ENCODE results near the gene TCEANC.
"Not testable (repeated sequence)": the region's sequence is repeated elsewhere in the genome, so short reads cannot be mapped to it uniquely, and the experiment has no call there.

TCEANC gene, protein sequence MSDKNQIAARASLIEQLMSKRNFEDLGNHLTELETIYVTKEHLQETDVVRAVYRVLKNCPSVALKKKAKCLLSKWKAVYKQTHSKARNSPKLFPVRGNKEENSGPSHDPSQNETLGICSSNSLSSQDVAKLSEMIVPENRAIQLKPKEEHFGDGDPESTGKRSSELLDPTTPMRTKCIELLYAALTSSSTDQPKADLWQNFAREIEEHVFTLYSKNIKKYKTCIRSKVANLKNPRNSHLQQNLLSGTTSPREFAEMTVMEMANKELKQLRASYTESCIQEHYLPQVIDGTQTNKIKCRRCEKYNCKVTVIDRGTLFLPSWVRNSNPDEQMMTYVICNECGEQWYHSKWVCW

DNA sequence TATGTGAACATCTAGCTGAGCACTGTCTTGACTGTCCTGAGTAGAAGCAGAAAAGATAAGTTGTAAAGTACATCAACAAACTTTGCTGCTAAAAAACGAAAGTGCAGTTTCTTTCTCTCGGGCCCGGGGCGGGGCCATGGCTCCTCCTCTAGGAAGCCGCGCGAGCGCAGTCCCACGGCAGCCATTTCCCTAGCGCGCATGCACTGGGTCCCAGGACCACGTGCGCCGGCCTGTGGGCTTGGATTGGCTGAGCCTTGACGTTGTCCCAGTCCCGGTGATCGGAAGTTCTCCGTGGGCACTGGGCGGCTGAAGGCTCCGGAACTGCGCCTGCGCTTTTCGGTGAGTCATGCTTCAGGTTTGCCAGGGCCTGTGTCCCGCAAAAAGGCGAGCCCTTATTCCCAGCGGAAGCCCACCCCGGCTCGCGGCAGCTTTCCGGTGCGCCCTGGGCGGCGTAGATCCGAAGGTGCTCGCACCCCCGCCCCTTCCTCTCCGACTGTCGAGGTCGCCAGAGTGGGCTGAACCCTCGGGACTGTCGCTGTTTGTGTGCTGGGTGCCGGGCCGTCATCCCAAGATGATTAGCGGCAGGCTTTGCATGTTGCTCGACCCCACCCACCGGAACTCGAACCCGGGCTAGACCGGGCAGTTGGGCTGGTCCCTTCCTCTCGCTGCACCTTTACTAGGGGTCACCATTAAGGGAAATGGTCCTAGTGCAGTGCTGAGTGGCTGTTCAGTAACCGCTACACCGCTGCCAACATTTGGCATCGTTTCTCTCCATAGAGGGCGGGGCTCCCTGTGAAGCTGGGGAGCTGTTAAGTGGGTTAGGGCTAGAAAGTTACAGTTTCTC lies at the start of gene TCEANC:
Gene TCEANC, plus strand, starts transcription at position 292 of the 844 bp plus-strand sequence. CDS start 9,368 bp downstream, outside the sequence.
- peak; percentile 93 for DNase-seq

DNA sequence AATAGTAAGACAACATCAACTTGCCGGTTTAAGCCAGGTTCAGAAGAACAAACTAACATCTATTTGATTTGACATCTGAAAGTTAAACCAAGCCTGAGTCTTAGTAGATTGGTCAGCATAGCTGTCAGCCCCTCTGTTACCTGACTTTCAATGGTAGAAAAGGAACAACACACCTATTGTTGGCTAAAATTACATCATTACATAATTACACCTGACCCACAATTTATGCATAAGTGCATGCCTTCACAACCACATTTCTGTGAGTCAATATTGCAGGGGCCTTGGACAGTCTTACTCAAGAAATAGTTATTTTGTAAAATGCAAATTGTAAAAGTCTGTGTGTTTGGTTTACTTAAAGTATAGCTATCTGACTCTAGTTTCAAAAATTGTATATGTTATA lies 47.3 kb upstream of the TCEANC start:
- DNase-seq: no peak

DNA sequence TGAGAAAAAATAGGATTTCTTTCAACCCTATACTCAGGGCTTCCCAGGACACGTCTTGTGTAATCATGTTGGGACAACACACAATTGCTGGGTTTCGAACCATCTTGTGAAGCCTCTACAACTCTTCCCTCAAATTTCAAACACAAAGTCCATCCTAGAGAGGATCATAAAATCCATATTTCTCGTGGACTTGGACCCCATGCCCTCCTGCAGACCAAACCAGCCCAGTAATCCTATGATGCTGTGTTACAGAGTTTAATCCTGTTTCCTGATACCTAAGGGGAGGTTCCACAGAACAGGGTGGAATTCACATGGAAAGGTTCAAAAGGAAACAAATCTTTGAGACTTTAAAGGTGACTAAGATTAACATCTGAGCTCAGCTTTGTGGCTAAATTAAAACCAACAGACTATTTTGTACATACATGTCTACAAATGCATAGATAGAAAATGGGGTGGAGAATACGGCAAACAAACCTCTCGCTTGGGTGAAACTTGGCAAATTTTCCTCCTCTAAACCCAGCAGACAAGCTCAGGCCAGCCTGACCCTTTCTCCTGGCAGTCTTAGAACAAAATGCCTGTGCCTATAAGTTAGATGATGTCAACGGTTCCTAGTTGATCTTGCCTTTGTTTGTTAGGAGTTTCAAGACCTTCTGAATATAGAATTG lies 45.5 kb upstream of the TCEANC start:
- DNase-seq: no peak

DNA sequence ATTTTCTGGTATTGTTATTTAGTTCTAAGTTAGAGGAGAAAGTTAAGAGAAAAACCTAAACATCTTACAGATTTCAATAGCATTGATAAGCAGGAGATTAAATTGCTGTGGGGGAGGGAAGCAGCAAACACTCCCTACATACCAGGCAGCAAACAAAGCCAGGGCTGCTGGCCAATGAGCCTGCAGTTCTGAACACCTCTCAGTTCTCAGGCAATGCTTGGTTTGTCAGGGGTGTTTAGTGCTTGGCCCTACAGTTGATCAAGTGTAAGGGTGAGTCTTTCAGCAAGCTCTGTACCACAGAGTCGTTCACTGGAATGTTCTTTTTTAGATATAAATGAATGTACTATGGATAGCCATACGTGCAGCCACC lies 45.0 kb upstream of the TCEANC start:
- DNase-seq: no peak

DNA sequence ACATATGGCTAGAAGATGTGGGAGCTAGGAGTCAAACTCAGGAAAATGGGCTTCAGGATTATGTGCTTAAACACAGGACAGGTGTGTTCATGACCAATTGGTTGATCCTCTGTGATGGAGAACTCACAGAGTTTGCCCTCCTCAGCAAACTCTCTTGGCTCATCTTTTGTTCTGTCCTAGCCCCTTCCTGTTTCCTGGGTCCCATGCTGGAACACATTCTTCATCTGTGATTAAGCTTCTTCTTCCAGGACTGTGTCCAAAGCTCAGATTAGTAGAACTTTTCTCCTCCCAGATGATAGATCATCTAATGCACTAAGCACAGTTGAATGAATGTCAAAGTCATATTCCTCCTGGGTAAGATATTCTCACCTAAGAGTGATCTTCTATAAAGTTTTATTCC lies 38.8 kb upstream of the TCEANC start:
- DNase-seq: no peak

DNA sequence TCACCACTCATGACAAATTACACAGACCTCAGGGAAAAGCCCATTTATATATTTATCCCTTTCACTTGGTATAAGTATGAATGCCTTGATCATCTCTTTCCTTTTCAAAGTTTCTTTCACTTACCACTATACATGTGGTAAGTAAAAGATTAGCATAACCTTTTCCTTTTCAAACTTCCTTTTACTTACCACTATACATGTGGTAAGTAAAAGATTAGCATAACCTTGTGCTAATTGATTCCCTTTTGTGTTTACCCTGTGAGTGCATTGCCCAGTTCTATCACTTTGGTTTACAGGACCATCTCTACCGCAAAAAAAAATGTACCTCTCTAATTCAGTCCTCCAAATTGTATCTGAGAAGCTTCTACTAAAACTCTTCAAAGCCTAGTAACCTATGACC lies 32.7 kb upstream of the TCEANC start:
- no peak for DNase-seq

DNA sequence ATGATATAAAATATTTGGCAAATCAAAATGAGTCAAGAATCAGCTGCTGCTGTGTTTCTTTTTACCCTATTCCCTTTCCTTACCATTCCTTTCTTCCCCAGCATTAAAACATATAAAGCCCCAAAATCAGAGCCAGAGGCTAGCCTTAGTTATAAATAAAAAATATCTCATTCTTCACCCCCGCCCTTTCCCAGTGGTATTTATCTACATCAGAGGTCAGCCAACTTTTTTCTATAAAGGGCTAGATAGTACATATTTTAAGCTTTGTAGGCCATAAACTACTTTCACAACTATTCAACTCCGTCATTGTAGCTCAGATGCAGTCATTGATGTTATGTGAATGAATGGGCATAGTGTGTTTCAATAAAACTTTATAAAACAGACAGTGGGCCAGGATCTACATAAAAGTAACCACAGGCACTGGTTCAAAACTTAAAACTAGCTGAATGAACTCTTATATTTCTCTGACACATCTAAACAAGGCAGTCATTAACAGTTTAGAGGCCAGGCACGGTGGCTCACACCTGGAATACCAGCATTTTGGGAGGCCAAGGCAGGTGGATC lies 30.5 kb upstream of the TCEANC start:
- no peak for DNase-seq

DNA sequence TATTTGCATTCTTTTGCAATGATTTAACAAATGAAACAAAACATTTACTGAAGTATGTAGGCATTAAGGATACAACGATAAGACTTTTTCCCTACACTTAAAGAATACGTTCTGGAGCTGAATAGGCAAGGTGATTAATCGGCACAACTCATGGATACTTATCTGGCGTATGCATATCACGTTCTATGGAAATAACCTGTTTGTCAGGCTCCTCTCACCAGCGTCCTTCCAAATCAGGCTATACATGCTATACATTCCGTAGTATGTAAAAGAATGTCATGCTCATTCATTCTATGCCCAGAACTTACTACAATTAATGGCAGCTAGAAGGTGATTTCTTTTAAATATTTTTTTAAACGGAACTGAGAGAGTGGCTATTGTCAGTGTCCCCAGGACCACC lies 25.6 kb upstream of the TCEANC start:
- DNase-seq: no peak

DNA sequence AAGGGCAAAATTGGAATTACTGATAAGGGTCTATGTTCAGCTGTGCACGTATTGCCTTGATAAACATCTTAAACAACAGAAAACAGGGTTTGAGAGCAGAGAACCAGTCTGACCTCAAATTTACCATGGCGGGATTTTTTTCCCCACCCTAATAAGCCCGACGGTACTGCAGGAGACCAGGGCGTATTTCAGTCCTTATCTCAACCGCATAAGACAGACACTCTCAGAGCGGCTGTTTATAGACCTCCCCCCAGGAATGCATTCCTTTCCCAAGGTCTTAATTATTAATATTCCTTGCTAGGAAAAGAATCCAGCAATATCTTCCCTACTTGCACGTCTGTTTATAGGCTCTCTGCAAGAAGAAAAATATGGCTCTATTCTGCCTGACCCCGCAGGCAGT lies 15.7 kb upstream of the TCEANC start:
- DNase-seq: not testable (repeated sequence)

DNA sequence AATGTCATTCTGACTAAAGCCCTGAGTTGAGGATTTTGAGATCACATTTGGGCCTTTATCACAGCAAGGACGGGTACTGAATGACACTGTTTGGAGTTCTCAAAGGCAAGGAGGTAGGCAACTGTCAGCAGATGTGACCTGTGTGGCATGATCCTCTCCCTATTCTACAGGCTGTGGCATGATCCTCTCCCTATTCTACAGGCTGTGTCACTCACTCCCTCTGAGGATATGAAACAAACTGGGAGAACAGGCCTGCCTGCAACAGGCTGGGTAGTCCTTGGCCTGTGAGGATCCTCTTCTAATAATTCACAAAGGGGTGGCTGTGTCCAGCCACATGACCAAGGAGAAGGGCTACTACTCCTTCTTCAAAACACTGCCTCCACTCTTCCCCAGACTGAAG lies 14.9 kb upstream of the TCEANC start:
- no peak for DNase-seq

DNA sequence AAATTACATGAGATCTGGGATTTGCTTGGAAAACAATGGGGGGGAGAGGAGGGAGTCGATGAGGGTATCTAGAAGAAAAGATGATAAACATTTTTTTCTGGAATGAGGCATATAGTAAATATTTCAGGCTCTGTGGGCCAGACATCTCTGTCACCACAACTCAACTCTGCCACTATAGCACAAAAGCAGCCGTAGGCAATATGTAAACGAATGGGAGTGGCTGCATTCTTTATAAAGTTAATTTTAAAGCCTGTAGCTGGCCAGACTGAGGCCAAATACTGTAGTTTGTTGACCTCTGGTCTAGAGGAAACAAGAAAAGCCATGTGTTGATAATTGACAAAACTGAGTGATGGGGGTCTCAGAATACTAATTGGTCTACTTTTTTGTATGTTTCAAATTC lies 14.1 kb upstream of the TCEANC start:
- DNase-seq: no peak

DNA sequence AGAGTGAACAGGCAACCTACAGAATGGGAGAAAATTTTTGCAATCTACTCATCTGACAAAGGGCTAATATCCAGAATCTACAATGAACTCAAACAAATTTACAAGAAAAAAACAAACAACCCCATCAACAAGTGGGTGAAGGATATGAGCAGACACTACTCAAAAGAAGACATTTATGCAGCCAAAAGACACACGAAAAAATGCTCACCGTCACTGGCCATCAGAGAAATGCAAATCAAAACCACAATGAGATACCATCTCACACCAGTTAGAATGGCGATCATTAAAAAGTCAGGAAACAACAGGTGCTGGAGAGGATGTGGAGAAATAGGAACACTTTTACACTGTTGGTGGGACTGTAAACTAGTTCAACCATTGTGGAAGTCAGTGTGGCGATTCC lies 11.3 kb upstream of the TCEANC start:
- not testable (repeated sequence) for DNase-seq

DNA sequence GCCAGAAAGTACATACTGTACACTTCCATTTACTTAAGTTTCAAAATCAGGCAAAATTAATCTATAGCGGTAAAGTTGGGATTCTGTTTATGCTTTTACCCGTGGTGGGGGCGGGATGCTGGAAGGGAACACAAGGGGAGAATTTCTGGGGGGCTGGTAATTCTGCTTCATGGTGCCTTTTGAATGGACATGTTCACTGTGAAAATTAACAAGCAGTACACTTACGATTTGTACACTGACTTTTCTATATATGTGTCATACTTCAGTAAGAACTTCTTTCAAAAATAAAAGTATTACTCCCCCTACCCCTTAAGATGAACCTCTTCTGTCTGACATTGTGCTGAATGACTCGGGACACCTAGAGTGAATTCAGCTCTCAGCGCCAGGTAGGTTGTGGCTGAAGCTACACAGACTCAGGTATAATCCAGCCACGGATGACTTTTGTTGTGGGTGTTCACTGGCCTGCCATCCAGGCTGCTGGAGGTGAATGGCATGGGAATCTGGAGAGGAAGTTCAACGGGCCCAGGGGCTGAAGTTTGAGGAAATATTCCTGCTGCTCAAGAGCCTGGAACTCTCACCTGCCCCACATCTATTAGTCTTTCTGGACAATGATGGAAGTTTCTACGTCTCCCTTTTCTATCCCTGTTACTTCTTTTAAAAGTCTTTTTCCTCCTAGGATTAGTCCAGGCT lies 7.3 kb upstream of the TCEANC start:
- no peak for DNase-seq

DNA sequence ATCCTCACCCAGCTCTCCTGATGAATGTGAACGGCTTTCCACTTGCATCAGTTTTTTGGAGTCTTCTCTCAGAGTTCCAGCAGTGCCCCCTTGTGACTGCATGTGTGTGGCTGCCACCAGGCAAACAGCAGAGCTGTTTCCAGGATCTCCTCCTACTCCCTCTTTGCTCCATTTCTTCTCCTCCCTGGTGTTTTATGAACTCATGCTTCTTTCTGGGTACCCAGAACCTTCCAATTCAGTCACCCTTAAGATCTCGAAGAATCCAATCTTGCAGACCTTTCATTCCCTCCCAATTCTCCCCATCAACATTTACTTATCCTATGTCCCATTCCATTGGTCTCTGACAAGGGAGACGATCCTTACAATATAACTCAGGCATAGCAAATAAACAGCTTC lies 6.8 kb upstream of the TCEANC start:
- DNase-seq: peak; percentile 25

DNA sequence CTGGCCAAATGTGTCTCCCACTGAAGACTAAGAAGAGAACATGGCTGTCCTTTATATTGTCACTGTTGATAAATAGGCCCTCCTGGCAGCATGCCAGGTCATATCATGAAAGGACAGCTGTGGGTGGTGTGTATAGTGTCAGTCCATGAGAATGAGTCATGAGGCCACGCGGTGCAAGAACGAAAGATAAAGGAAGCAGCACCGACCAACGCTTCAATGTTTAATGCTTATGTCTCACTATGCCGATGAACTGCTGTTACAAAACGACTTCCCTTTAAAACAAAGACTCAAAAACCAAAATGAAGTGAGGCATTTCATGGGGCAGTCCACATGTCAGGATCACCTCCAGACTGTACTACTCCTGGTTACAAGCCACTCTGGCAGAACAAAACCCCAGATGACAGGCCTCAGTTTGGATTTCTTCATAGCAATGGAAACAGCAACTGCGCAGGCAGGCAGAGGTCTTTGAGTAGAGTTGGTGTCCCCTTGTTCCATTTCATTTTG lies 5.2 kb upstream of the TCEANC start:
- peak; percentile 62 for DNase-seq

DNA sequence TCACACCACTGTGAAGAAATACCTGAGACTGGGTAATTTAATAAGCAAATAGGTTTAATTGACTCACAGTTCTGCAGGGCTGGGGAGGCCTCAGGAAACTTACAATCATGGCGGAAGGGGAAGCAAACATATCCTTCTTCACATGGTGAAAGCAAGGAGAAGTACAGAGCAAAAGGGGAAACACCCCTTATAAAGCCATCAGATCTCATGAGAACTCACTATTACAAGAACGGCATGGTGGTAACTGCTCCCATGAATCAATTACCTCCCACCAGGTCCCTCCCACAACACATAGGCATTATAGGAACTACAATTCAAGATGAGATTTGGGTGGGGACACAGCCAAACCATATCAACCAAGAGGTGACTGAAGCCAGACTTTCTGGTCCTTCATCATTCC lies 4.6 kb upstream of the TCEANC start:
- not testable (repeated sequence) for DNase-seq

DNA sequence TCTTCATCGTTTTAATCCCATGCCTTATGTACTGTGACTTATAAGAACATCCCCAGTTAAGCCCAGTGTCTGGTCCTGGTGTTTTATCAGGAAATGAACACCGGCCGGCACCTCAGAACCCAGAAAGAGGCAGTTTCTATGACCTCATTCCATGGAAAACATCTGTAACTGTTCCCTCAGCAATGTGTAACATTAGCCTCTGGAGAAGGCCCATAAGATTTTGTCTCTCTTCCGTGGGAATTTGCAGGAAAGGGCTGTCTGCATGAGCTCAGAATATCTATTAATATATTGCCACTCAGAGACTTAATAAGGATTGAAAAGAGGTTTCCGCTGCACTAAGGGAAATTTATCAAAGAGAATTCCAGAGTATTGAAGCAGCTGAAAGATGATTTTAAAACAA lies 3.1 kb upstream of the TCEANC start:
- no peak for DNase-seq

DNA sequence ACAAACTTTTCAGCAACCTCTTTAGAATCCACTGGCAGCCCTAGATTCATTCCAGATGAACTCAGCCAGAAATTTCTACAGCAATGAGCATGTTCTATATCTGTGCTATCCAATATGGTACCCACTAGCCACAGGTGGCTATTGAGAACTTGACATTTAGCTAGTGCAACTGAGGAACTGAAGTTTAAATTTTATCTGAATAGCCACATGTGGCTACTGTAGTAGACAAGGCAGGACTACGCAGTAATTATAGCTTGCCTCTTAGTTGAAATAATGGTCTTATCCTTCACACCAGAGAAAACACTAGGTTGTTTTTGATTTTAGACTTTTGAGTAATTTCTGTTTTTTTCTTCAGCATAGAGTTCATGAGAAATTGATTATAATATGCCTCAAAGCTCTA lies 2.6 kb upstream of the TCEANC start:
- no peak for DNase-seq

DNA sequence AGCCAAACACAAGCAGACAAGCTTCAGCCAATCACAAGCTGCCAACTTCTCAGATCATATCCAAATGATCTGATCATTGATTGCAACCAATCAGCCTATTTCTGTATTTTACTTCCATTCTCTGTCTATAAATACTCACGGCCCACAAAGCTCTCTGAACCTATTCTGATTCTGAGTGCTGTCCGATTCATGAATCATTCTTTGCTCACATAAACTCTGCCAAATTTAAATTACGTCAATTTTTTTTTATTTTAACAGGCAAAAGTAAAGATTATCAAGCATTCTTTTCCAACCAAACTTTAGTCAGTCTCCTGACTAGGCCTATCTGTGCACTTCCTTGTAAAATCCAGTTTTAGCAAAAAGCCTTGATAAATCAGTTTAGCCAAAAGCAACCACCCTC lies 1.8 kb upstream of the TCEANC start:
- DNase-seq: no peak

DNA sequence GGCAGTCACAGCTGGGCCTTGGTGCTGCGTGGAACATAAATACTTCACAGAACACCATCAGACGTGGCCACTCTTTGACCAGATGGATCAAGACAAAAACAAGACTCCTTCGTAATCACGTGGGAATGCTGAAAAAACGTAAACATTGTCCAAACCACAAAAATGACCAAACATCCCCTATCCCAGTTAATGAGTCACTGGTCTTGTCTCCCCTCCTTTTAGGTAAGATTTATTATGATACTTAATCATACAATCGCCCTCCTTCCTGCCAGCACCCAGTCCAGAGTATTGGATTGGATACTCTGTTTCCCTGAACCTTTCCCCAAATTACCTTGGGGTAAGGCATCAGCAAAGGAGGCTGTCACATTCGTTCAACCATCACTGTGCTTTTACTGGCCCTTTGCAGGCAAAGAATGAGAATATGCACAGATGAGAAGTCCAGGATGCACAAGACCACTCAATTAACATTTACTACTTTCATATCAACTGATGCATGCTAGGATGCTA lies 601 bp upstream of the TCEANC start:
- DNase-seq: no peak

DNA sequence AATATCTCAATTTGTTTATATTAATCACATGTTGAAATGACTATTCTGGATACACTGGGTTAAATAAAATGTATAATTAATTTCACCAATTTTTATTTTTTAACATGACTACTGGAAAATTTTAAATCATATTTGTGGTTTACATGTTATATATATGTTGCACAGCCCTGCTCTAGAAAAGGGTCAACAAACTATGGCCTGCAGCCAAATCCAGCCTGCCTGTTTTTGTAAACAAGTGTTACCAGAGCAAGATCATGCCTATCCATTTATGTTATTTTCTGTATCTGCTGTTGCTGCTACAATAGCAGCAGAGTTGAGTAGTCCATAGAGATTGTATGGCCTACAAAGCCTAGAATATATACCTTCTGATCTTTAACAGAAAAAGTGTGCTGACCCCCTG lies 1.2 kb downstream of the TCEANC start:
- DNase-seq: no peak

DNA sequence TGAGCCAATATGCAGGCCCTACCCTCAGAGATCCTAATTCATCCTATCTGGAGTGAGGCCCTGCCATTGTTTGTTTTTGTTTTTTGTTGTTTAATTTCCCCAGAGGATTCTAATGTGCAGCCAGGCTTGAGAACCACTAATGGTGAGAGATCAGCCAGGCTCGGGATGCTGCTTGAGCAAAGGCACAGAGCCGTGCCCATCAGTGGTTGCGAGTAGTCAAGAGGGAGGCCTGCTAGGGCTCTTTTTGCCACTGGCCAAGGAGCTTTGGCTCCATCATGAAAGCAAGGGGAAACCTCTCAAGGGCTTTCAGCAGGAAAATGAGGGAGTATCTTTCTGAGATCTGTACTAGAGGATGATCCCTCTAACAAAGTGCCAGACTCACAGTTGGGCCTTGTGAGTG lies 2.7 kb downstream of the TCEANC start:
- no peak for DNase-seq
